A673 (cell line): ENCODE data around the gene RGPD4. TPM values are rescaled to one million over a fixed set of nuclear protein-coding genes. Genes with fewer than 3 reads are reported as not detected.

ENCODE experiments used
- BruUV-seq: library from RNA; stranded (reverse); fragments of 400-500 nt; replicated peaks from 2 replicates; lab custom pipeline; 2021; lab: Mats Ljungman, UMichigan
- CTCF ChIA-PET: fragments of 300-600 bp; sonication (Branson Sonifier 250); formaldehyde crosslinking; loops from one replicate; lab custom pipeline; 2022; ENCODE audit warnings: antibody characterized with exemption; lab: Charles Lee
- POLR2A ChIA-PET: fragments of 300-600 bp; sonication (Branson Sonifier 250); formaldehyde crosslinking; loops from one replicate; lab custom pipeline; 2022; ENCODE audit warnings: antibody characterized with exemption; ENCODE audit not compliant: low non-redundant PET; lab: Charles Lee
- DNase-seq: peaks from one replicate; pipeline ENCODE4 v3.0.0-alpha.2; 2015; ENCODE audit warnings: low spot score
- H3K27ac ChIP-seq: fragments of 200-600 bp; sonication (generic); 2 replicates; pipeline ENCODE4 v1.5.1; 2016; ENCODE audit warnings: mixed run types, low read depth, mild to moderate bottlenecking, mixed read lengths, antibody characterized with exemption, low read length; ENCODE audit not compliant: poor library complexity, severe bottlenecking
- H3K27me3 ChIP-seq: fragments of 200-600 bp; sonication (generic); replicated peaks from 2 replicates; pipeline ENCODE4 v1.6.1; 2017; ENCODE audit warnings: mixed run types, low read depth, mild to moderate bottlenecking, mixed read lengths, antibody characterized with exemption, low read length; ENCODE audit not compliant: insufficient read depth, poor library complexity
- H3K36me3 ChIP-seq: fragments of 200-600 bp; sonication (generic); 2 replicates; pipeline ENCODE4 v1.6.1; 2016; ENCODE audit warnings: mixed run types, mild to moderate bottlenecking, mixed read lengths, antibody characterized with exemption, low read length; ENCODE audit not compliant: insufficient read depth, poor library complexity, severe bottlenecking
- H3K4me1 ChIP-seq: fragments of 200-600 bp; sonication (generic); 2 replicates; pipeline ENCODE4 v1.6.1; 2017; ENCODE audit warnings: mixed run types, mild to moderate bottlenecking, mixed read lengths, antibody characterized with exemption, low read length; ENCODE audit not compliant: insufficient read depth, poor library complexity, severe bottlenecking
- H3K4me3 ChIP-seq: fragments of 200-600 bp; sonication (generic); 2 replicates; pipeline ENCODE4 v1.5.1; 2016; ENCODE audit warnings: low read depth, mixed run types, mild to moderate bottlenecking, mixed read lengths, low read length; ENCODE audit not compliant: poor library complexity, severe bottlenecking
- H3K9me3 ChIP-seq: fragments of 200-600 bp; sonication (generic); 2 replicates; pipeline ENCODE4 v1.6.1; 2016; ENCODE audit warnings: mixed run types, low read depth, mild to moderate bottlenecking, mixed read lengths, antibody characterized with exemption, low read length; ENCODE audit not compliant: poor library complexity, severe bottlenecking
- CTCF ChIP-seq: fragments of 300-800, 200-600 bp; sonication (generic); conservative IDR thresholded peaks from 2 replicates; pipeline ENCODE4 v1.5.1; 2017; ENCODE audit warnings: low read depth, mild to moderate bottlenecking, antibody characterized with exemption, low read length, moderate library complexity, mixed read lengths
- EZH2 ChIP-seq: fragments of 200-600 bp; sonication (generic); IDR thresholded peaks from 2 replicates; pipeline ENCODE4 v1.6.1; 2017; ENCODE audit warnings: borderline replicate concordance, low read depth, mild to moderate bottlenecking, mixed read lengths, antibody characterized with exemption, low read length; ENCODE audit not compliant: poor library complexity, severe bottlenecking
- intact Hi-C: fragments of 100-400 bp; cut with micrococcal nuclease; formaldehyde crosslinking; loops from one replicate; pipeline ENCODE4 v1.10.0; 2022; ENCODE audit not compliant: unreplicated experiment
- total RNA-seq: library from RNA; stranded (reverse); gene quantifications from 2 replicates; pipeline ENCODE4 v1.2.3, GENCODE V29; 2021

The RGPD4 gene
- total RNA-seq, 1 experiment from 2014 or later, result not detected

GRCh38 chr2:107817378-107817777 lies 9.3 kb upstream of the RGPD4 start:
- no peak for DNase-seq
- Histone ChIP-seq H3K36me3 (no peaks in the 10 kb centered on the region), H3K27ac (no peak overlapping the region), H3K4me1 (no peaks in the 10 kb centered on the region), H3K4me3 (no peak overlapping the region), H3K27me3 (no peaks in the 10 kb centered on the region), H3K9me3 (no peaks in the 10 kb centered on the region)
- intact Hi-C loops, result no loop called here
- BruUV-seq, result no TSS peak
- no peak for TF ChIP-seq EZH2
- no peak for TF ChIP-seq CTCF
- ChIA-PET CTCF (no interaction called here), POLR2A (no interaction called here)

DNA sequence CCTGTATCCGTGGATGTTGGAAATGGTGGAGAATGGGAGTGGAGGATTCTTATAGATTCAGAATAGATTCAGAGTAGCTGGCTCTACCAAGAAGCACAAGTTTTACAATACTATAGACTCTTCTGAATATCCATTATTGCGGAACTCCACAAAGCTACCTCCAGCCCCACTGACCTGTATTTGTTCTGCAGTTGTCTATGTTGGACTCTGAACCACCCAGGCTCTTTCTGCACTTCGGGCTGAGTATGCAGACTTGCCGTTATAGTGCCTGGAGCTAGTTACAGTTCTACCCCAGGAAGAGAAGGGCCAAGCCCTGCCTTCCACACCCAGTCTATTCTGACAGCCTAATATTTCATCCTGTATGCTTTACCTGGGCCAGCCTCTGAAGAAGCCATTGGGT lies 4.4 kb upstream of the RGPD4 start:
- Histone ChIP-seq H3K27me3 (no peaks in the 10 kb centered on the region), H3K27ac (no peak overlapping the region), H3K9me3 (no peaks in the 10 kb centered on the region), H3K4me3 (no peak overlapping the region), H3K36me3 (no peaks in the 10 kb centered on the region), H3K4me1 (no peaks in the 10 kb centered on the region)
- ChIA-PET POLR2A (no interaction called here), CTCF (interaction anchor here (0.5 kb wide), 1 partner anchor 59 kb away, joined by 11 read pairs; no protein-coding TSS in a partner anchor)
- BruUV-seq, result no TSS peak
- DNase-seq, result no peak
- intact Hi-C loops, result no loop called here
- no peak for TF ChIP-seq CTCF
- no peak for TF ChIP-seq EZH2

DNA sequence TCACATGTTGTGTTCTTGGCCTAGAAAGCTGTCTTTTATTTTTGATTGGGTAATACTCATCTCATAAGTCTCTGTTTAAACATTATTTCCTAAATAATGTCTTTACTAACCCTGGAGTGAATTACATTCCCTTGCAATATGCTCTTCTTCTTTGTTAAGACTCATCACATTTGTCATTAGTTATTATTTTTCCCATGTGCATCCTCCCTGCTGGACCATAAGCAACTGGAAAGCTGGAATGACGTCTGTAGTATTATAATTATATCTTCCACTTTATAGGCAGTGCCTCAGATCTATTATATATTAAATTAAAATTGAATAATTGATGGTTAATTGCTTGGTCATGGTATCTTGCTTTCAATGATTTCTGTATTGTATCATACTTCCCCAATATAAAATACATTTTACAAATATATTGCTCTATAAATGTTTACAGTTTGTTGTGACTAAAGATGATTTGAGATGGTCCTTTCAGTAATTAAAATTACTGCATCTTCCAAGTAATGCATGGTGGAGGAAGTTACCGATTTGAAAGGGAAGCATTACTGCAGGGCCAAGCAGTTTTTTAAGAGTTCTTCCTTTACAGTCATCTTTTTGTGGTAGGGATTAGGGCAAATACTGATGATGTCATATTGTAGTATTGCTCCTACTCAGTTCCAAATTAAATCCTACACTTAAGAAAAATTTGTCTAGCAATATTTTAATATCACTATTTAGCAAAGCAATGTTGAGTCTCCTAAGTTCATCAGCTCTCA lies 2.1 kb upstream of the RGPD4 start:
- no peak for DNase-seq
- BruUV-seq, result no TSS peak
- TF ChIP-seq CTCF, result no peak
- Histone ChIP-seq H3K36me3 (no peaks in the 10 kb centered on the region), H3K9me3 (no peaks in the 10 kb centered on the region), H3K27ac (no peak overlapping the region), H3K4me1 (no peaks in the 10 kb centered on the region), H3K27me3 (no peaks in the 10 kb centered on the region), H3K4me3 (no peak overlapping the region)
- intact Hi-C loops, result no loop called here
- ChIA-PET POLR2A (no interaction called here), CTCF (no interaction called here)
